ENCODE results near the gene FGA. TPM values are rescaled to one million over a fixed set of nuclear protein-coding genes. Genes with fewer than 3 reads are reported as not detected.

Gene FGA
- total RNA-seq, 1 donor, result not detected

- DNase-seq (ENCODE audit: low read depth in 2 of 3, low spot score in 2 of 3), result no peak
Measured at GRCh38 chr4:154545689-154546088, 44.9 kb downstream of the FGA start.

GRCh38 chr4:154542271-154542879 lies 48.2 kb downstream of the FGA start:
- DNase-seq (ENCODE audit: low read depth in 2 of 3, low spot score in 2 of 3), result no peak

Small RNA genes lying within 50 kb of the gene (small RNA-seq; reads per million reads assigned to genes)
- not detected for gene RNU6-1285P

Other genes with a start within 250 kb of the FGA start
- gene DCHS2, start 98.9 kb downstream of the FGA start, total RNA-seq, result under 0.01 TPM
- 59.5 TPM for gene PLRG1, start 40.3 kb downstream of the FGA start, total RNA-seq
- under 0.01 TPM for gene FGB, start 27.7 kb downstream of the FGA start, total RNA-seq
- not detected for gene FGG, start 21.9 kb upstream of the FGA start, total RNA-seq
- gene LRAT, start 153.3 kb upstream of the FGA start, total RNA-seq, result under 0.01 TPM
- under 0.01 TPM for gene RBM46, start 190.5 kb upstream of the FGA start, total RNA-seq

Measured in hematopoietic multipotent progenitor cell (in vitro differentiated cells).